IPS DF 4.7 (cell line): Measurements from ENCODE around the gene GALNT10.
"Not testable (repeated sequence)": the region's sequence is repeated elsewhere in the genome, so short reads cannot be mapped to it uniquely, and the experiment has no call there.

ENCODE experiments used
- DNase-seq: peaks from one replicate; pipeline ENCODE4 v3.0.0-alpha.2; 2013; ENCODE audit warnings: low spot score; ENCODE audit errors: extremely low read depth

GALNT10 gene

GRCh38 chr5:154190595-154191304 lies at the start of gene GALNT10:
Gene GALNT10, plus strand, starts transcription at chr5:154190733. Its CDS starts 134 bp downstream, at chr5:154190867.
- DNase-seq = no peak

- DNase-seq = no peak
Measured at GRCh38 chr5:154141745-154142221, 48.8 kb upstream of the GALNT10 start.

- DNase-seq = no peak
Measured at GRCh38 chr5:154143211-154143641, 47.3 kb upstream of the GALNT10 start.

- no peak for DNase-seq
Measured at GRCh38 chr5:154145268-154145667, 45.3 kb upstream of the GALNT10 start.

GRCh38 chr5:154146409-154146808 lies 44.1 kb upstream of the GALNT10 start:
- DNase-seq = no peak

GRCh38 chr5:154147666-154148065 lies 42.9 kb upstream of the GALNT10 start:
- DNase-seq = no peak

- not testable (repeated sequence) for DNase-seq
Measured at GRCh38 chr5:154150471-154150870, 40.1 kb upstream of the GALNT10 start.

- no peak for DNase-seq
Measured at GRCh38 chr5:154157483-154158378, 32.8 kb upstream of the GALNT10 start.

- DNase-seq = no peak
Measured at GRCh38 chr5:154158379-154158737, 32.2 kb upstream of the GALNT10 start.

GRCh38 chr5:154159343-154159742 lies 31.2 kb upstream of the GALNT10 start:
- no peak for DNase-seq

GRCh38 chr5:154162539-154163151 lies 27.9 kb upstream of the GALNT10 start:
- DNase-seq = no peak

- DNase-seq = no peak
Measured at GRCh38 chr5:154163327-154164248, 26.9 kb upstream of the GALNT10 start.

- DNase-seq = no peak
Measured at GRCh38 chr5:154164249-154164581, 26.3 kb upstream of the GALNT10 start.

- no peak for DNase-seq
Measured at GRCh38 chr5:154165886-154166285, 24.6 kb upstream of the GALNT10 start.

- DNase-seq = peak; percentile 44
Measured at GRCh38 chr5:154166901-154167791, 23.4 kb upstream of the GALNT10 start.

- DNase-seq = no peak
Measured at GRCh38 chr5:154168395-154168794, 22.1 kb upstream of the GALNT10 start.

- no peak for DNase-seq
Measured at GRCh38 chr5:154172785-154173184, 17.7 kb upstream of the GALNT10 start.

- no peak for DNase-seq
Measured at GRCh38 chr5:154174091-154174490, 16.4 kb upstream of the GALNT10 start.

GRCh38 chr5:154176181-154176580 lies 14.4 kb upstream of the GALNT10 start:
- DNase-seq = no peak

- no peak for DNase-seq
Measured at GRCh38 chr5:154178661-154179060, 11.9 kb upstream of the GALNT10 start.
